Measurements from ENCODE around the gene BAG5. TPM values are rescaled to one million over a fixed set of nuclear protein-coding genes. Genes with fewer than 3 reads are reported as not detected.
"Not testable (repeated sequence)": the region's sequence is repeated elsewhere in the genome, so short reads cannot be mapped to it uniquely, and the experiment has no call there.

Gene BAG5
- total RNA-seq, 1 donor from 2014 or later, result 14.3 TPM

DNA sequence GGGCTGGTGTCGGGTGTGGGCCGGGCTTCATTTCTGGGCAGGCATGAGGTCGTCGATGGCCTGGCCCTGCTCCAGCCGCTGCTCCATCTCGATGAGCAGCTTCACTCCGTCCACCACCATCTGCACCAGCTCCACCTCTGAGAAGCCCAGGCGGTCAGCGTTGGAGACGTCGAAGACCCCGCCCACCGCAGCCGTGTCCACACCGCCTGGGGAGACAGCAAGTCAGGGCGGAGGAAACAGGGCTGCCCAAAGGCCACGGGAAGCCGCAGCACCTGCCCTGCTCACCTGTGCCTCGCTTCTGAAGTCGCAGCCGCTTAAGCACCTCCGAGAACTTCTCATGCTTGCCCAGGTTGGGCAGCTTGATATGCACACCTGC is 42.6 kb downstream of the BAG5 start:
- intact Hi-C loops (cut with DNase I), result no loop called here
- peak; percentile 72 for DNase-seq
- no peak for ATAC-seq (ENCODE audit: poor library complexity)

- intact Hi-C loops (cut with DNase I), result no loop called here
- no peak for ATAC-seq (ENCODE audit: poor library complexity)
- peak; percentile 53 for DNase-seq
These were observed 43.2 kb downstream of the BAG5 start for GRCh38 chr14:103519043-103519836.

DNA sequence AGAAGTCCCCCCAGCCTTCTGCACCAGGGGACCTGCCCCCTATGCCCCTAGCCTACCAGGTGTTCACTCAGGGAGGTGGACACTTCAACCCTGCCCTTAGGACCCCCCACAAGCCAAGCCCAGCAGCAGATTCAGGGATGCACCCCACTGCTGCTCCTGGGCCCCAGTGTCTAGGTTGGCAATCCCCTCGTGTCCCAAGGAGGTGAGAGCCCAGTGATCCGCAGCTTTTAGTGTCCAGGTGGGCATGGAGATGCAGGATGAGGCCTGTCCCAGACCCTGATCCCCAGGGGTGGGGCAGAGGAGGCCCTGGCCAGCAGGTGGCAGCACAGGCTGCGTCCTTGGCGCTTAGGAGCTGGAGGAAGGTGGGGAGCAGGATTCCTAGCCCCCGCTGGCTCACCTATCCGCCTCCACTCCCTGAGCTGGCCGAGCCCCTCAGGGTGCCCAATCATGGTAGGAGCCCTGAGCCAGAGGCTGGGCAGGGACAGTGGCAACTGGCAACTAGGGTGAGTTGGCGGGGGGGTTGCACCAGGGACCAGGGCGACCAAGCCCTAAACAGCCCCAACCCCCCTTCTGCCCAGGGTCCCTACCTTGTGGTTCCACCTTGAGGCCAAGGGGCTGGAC is 43.9 kb downstream of the BAG5 start:
- intact Hi-C loops (cut with DNase I), result no loop called here
- DNase-seq (peak; percentile 84), ATAC-seq (ENCODE audit: poor library complexity) (peak; percentile 42)

DNA sequence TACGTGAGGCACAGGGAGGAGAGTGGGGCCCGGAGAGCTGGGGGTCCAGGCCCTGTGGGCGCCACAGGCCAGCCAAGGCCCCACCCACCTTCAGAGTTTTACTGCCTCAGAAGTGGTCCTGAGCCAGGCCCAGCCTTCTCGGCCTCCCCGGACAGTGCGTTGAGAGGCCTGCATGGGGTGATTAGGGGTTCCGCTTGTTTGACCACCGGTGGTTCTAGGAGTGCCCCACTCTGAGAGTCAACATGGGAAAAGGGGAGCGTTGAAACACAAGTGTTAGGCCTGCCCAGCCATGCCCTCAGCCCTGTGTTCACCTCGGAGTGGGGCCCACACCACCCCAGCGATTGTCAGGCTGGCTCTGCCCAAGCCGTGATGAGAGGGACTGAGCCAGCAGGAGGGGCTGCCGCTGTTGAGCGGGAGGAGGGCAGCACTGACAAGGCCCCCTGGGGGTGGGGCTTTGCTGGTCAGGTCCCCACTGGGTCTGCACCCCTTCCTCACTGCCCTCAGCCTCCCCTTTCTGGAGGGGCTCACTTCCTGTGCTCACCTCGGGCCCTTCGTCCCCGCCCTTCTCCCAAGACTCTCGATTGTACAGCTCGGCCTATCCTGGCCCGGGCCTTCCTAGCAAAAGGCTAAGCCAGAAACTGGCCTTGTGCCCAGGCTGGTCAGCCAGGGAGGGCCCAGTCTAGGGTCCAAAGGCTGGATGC is 44.6 kb downstream of the BAG5 start:
- intact Hi-C loops (cut with DNase I), result no loop called here
- ATAC-seq (ENCODE audit: poor library complexity), result peak; percentile 4
- DNase-seq, result peak; percentile 61

DNA sequence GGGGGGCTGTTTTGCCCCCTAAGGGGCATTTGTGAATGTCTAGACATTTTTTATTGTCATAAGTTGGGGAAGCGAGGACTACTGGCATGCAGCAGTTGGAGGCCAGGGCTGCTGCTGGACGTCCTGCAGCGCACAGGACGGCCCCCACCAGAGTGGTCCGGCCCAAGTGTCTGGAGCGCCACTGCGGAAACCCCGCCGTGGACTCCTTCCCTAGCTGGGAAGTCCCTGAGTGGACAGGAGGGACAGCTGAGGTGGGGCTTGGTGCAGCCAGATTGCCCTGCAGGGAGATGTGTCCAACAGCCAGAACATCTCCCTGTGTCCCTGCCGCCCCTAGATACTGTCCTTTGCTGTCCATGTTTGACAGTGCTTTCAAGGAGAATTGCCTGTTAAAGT is 45.3 kb downstream of the BAG5 start:
- DNase-seq (no peak), ATAC-seq (ENCODE audit: poor library complexity) (no peak)
- intact Hi-C loops (cut with DNase I), result no loop called here

GRCh38 chr14:103516426-103517173 is 45.9 kb downstream of the BAG5 start:
- ATAC-seq (ENCODE audit: poor library complexity) (no peak), DNase-seq (no peak)

GRCh38 chr14:103514596-103515421 is 47.6 kb downstream of the BAG5 start:
- DNase-seq, result no peak
- intact Hi-C loops (cut with DNase I), result no loop called here
- ATAC-seq (ENCODE audit: poor library complexity), result no peak

More at GRCh38 chr14:103516426-103517173, 45.9 kb downstream of the BAG5 start:
- intact Hi-C loops (cut with DNase I), result no loop called here

GRCh38 chr14:103512701-103513611 is 49.5 kb downstream of the BAG5 start:
- ATAC-seq (ENCODE audit: poor library complexity), result peak; percentile 70
- intact Hi-C loops (cut with DNase I), result no loop called here
- DNase-seq, result no peak

DNA sequence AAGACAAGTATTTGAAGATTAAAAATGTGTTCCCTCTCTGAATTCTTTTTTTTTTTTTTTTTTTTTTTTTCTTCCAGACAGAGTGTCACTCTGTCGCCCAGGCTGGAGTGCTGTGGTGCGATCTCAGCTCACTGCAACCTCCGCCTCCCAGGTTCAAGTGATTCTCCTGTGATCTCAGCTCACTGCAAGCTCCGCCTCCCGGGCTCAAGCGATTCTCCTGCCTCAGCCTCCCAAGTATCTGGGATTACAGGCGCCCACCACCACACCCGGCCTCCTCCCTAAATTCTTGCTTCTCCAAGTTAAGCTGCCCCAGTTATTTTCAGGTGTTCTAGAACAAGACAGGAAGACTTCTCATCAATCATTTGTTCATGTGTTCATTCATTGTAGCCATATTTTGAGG is 50.3 kb downstream of the BAG5 start:
- DNase-seq; ATAC-seq (ENCODE audit: poor library complexity); intact Hi-C loops (cut with DNase I): not testable (repeated sequence)

DNA sequence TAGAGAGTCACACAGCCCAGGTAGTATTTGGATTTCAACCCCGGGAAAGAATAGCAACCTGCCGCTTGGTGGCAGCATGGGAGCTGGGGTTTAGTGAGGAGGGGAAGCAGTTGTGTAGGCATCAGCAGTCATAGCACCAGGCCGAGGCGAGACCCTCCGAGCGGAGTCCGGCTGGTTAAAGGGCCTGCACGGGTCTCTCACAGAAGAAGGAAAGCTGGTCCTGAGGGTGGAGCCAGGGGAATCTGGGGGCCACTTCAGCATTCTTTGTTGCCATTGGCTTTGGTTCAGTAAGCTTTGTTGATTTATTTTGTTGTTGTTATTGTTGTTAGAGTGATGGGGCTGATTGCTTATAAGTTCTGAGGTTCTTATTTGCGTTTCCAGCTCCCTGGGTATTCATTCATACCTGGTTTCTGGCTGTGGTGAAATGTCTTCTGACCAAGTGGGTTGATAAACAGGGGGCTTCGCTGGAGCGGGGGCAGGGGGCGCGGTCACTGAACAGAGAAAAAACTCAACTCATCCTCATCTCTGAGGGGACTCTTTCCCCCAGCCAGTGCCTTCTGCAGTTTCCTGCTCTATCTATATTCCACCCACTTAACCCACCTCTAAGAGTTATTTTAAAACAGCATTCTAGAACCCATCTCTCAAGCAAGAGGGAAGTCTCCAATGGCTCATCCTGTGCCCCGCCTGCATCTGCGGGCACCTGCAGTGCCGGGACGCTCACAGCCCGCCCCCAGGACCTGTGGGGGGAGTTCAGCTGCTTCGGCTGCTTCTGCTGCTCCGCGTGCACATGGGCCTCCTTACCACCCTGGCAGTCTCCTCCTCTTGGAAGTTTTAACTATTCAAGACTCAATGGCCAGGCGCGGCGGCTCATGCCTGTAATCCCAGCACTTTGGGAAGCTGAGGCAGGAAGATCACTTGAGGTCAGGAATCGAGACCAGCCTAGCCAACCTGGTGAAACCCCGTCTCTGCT is 51.4 kb downstream of the BAG5 start:
- ATAC-seq (ENCODE audit: poor library complexity), result no peak
- intact Hi-C loops (cut with DNase I), result no loop called here
- no peak for DNase-seq

DNA sequence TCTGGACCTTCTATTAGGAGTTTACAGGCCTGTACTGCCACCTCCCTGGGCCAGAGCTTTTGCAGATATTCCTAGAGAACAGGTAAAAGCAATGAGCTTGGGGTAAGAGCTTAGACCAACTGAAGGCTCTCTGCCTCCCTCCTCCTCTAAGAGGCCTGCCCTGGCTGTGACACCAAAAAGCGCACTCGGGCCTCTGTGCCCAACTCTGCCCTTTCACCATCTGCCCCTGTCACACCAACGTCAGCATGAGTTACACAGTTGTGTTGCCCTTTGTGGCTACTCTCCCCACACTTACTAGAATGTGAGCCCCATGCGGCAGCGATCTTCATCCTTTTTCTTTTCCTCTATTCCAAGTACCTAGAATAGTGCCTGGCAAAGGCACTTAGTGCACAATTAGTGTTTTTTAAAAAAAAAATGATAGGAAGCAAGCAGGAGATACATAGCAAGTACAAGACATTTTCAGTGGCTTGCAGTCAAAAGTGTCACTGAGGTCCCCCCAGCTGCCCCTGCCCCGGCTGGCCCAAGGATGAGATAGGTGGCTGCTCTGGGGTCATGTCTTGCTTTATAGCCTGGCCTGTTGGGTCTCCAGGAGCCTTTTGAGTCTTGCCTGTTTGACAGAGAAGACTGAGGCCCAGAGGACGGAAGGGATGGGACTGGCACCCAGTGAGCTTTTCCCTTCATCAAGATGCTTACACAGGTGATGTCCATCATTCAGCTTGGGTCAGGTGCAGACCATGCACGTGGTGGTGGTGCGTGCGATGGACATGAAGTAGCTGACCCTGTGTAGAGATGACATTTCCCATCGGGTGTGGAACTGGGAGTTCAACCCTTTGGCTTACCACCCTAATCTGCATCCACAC is 52.4 kb downstream of the BAG5 start:
- ATAC-seq (ENCODE audit: poor library complexity), result no peak
- intact Hi-C loops (cut with DNase I), result no loop called here
- DNase-seq, result no peak

DNA sequence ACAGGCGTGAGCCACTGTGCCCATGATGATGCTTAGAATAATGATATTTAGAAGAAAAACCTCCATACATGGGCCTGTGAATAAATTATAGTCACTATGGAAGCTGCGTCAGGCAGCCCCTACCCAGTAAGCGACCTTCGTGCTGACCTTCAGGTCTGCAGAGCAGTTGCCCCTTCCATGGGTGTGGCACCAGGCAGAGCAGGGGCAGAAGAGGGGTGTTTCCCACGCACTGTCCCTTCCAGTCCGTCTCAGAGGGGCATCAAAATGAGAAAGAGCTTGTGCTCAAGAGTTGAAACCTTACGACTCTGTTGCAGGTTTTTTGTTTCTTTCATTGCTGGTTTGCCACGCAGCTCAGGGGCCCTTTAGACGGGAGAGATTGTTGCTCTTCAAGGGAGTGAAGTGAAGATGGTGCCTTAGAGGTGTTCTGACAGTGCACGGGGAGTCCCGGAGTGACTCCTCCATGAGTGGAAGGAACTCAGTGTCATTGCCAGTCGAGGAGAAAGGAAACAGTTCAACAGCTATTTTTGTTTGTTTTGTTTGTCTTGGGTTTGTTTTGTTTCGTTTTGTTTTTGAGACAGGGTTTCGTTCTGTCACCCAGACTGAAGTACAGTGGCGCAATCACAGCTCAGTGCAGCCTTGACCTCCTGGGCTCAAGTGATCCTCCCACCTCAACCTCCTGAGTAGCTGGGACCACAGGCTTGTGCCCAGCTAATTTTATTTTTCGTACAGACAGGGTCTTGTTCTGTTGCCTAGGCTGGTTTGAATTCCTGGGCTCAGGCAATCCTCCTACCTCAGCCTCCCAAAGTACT is 53.7 kb downstream of the BAG5 start:
- ATAC-seq (ENCODE audit: poor library complexity), result no peak
- intact Hi-C loops (cut with DNase I), result no loop called here
- DNase-seq, result no peak

GRCh38 chr14:103507751-103508150 is 54.7 kb downstream of the BAG5 start:
- intact Hi-C loops (cut with DNase I), result no loop called here
- ATAC-seq (ENCODE audit: poor library complexity) (no peak), DNase-seq (no peak)
